Measurements from ENCODE around the gene DCBLD2.

GRCh38 chr3:98763819-98764418 lies 137.6 kb downstream of the DCBLD2 start:
- no peak for TF ChIP-seq CTCF (IDR thresholded peaks at IDR 0.05)
- TF ChIP-seq POLR2A (IDR thresholded peaks at IDR 0.05) = no peak
- TF ChIP-seq EP300 (IDR thresholded peaks at IDR 0.05) = no peak

Measured in suprapubic skin (tissue), 3 donors.